GM18517 (cell line): Measurements from ENCODE around the gene ROR1.

ENCODE experiments used
- ATAC-seq: cut with Tn5 transposase; IDR thresholded peaks from one replicate; pipeline ENCODE4 v1.9.1; 2021; ENCODE audit warnings: mild to moderate bottlenecking, moderate library complexity; ENCODE audit not compliant: unreplicated experiment

Gene ROR1

DNA sequence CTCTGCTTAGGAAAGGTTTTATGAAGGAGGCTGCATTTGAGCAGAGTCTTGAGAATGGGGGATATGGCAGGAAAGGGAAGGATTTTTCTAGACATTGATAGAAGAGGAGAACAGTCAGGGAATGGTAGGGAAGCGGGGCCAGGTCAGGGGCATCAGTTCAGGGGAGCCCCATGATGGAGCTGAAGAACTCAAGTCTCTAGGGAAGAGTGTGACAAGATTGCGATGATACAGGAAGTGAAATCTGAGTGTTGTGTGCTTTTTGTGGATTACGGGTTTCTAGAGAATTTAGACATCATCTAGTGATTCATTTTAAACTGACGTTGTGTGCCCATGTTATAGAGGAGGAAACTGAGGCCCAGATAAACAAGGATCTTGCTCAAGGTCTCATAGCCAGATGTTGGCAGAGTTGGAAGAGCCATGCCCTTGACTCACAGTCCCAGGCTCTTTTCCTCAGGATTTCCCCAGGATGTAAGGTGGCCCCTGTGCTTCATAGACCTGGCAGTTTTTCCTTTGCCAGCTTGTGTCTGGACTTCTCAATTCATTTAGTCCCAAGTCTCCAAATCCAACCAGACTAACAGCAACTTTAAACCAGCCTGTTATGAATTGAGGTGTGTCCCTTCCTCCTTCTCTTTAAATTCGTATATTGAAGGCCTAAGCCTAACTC is 130.3 kb downstream of the ROR1 start:
- no peak for ATAC-seq

DNA sequence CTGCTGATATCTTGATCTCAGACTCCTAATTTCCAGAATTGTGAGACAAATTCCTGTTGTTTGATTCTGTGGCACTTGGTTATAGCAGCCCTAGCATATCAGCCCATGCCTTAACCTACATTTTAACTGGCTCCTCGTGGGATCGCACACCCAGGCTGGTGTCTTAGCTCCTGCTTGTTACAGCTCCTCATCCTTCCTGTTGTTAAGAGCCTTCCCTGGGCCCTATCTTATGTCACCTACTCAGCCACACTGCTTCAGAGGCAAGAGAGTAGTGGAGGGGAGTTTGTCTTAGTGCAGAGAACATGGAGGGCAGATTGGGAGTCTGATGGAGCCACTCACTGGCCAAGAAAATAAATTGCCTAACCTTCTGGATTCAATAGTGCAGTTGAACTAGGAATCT is 131.0 kb downstream of the ROR1 start:
- ATAC-seq = no peak

DNA sequence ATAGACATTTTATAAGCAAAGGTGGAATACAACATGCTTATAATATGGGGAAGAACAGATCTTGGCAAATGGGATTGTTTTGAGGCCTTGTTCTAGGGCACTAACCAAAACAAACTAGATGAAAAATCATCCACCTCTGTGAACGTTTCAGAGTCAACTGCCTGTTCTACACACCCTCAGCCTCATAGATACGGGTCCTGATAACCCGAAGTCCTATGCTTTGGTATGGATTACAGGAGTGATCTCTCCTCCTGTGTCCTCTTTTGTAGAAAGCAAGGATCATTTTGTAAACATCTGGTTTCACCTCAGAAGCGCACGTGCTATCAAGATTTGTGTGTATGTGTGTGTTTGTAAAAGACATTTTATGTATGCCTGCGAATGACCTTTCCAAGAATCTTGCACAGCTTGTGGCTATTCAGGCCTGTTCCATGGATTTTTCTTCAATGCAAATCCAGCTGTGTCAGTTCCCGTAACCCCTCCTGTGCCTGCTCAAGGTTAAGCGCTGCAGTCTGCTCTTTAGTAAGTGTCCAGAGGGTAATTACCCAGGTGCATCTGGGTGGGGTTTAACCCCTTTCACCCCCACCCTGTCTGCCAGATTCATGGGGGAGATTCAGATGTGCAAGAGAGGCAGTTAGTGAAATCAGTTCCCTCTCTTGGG is 132.4 kb downstream of the ROR1 start:
- ATAC-seq = no peak

DNA sequence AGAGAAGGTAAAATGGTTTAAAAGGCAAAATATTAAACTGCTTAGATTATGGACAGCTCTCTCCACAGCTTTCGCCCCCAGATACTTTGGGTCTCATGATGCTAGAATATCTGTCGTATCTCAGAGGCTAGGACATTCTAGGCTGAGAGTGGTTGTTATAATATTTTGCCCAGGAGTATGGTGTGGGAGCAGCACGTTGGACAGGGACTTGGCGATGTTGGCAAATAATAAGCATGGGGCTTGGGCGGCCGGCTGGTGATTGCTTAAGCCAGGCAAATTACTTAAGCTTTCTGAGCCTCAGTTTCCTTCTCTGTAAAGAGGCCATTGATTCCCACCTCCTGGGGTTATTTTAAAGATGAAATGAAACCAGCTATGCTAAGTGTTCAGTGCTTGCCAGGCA is 133.2 kb downstream of the ROR1 start:
- no peak for ATAC-seq

DNA sequence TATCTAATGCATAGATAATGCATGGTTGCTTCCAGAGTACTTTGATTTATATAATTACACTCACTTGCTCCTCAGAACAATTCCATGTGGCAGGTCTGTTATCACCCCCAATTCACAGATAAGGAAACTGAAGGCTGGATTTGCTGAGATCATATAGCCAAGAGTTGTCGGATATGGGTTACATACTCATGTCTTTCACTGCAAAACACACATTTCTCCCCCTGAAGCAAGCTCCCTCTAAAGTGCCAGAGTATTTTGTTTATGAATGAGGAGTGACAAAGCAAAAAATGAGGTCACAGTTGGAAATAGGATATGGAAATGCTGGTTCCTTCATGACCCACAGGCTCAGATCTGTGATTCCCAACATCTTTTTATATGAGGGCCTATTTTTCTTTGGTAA is 134.2 kb downstream of the ROR1 start:
- ATAC-seq = no peak

DNA sequence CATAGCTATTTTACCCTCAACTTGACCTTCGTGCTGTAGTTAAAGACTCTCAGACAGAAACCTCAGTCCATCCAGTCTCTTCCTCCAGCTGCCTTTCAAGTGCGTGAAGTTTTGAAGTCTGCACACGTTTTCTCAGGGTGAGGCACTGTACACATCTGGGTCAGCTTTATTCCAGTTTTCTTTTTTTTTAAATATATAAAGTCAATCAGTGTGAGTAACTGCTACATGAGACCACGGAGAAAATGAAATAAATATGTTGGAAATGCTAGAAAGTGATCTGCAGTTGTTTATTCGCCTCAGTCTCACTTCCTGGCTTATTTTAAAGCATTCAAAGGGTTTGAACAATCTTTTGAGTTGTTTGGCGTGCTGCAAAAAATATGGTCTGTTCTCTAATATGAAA is 135.7 kb downstream of the ROR1 start:
- no peak for ATAC-seq

DNA sequence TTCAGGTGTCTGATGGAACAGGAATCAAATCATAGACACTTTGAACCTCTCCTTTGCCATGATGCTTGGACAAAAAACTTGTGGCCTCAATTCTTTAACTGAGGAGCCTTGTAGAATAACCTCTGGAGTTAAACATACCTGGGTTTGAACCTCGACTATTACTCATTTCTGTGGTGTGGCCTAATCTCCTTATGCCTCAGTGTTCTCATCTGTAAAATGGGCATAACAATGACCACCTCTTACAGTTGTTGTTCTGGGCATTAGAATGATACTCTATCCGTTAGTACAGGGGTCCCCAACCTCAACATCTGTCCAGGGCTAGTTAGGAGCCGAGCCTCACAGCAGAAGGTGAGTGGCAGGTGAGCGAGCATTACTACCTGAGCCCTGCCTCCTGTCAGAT is 137.2 kb downstream of the ROR1 start:
- ATAC-seq = no peak

DNA sequence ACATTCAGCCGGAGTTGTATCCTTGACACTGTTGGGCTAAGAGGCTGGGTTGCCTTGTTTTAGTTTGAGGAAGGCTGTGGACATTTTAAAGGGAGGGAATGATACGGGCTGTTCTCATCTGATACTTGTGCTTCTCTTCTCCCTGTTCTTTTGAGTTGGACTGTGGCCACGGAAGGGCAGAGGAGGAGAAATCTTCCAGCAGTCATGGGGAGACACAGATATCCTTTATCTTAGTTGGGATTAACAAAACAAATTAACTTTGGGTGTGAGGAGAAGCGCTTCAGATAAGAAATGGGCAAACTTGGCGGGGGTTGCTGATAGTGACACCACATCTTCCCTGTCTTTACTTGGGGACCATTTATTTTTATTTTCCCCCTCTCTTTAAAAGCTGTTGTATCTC is 138.8 kb downstream of the ROR1 start:
- no peak for ATAC-seq

DNA sequence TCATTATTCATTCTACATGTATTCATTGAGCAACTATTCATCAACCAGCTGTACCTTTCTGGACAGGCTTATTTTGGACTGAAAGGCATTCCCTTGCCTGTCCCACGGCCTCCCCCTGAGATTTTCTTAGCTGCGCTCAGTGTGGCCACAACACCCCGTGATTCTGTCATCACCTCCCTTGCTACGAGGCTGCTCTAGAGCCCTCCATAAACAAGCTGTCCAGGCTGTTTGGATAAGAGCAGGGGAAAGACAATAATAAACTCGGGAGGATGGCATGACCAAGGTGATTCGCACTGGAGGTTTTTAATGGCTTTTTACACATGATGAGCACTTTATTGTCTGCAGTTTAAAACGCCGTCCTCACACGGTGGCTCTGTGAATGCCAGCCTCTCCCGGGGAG is 139.7 kb downstream of the ROR1 start:
- ATAC-seq = no peak

DNA sequence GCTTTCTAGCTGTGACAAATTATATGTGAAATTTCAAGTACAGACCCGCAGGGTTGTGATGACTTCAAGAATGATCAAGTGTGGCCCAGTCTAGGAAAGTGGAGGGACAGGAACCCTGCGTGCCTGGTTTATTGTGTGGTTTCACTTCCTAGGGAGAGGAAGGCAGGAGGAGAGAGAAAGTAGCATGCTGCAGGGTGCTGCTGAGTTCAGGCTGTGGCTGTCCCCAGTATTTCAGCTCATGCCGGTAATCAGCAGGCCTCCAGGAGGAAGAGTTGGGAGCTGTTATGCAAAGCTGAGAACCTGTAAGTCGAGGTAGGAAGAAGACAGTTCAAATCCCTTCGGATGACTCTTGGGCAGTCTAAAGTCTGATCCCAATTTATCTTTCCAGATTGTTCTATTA is 140.4 kb downstream of the ROR1 start:
- no peak for ATAC-seq

DNA sequence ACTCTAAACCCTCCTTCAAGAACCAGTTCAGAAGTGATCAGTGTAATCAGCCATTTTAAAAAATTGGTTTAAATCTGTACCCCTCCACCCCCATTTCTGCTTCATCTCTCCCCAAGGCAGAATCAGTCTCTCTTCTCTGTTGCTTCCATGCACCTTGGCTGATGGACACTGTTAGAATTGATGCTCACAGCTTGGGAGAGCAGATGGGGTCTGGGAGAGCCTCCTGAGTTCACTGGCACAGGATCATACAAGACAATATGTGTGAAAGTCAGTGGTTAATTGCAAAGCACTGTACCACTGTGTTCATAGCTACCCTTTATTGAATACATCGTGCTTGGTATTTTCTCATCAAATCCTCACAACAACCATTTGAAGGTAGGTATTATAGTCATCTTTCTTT is 140.9 kb downstream of the ROR1 start:
- ATAC-seq = no peak

DNA sequence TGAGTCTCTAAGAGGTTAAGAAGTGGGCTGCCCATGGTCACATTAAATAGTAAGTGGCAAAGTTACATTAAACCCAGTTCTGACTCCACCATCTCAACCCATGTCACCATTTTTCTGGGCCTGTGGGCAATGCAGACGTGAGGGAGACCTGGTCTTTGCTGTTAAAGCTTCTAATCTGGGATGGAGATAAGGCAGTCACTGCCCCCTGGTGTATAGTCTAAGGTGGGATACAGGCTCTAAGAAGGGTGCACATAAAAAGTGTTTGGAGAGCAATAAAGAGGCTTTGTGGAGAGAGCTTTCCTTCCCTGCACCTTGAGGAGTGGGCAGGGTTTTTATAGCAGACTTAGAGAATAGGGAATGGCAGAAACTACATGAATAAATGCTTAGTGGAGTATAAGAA is 141.3 kb downstream of the ROR1 start:
- ATAC-seq = no peak

DNA sequence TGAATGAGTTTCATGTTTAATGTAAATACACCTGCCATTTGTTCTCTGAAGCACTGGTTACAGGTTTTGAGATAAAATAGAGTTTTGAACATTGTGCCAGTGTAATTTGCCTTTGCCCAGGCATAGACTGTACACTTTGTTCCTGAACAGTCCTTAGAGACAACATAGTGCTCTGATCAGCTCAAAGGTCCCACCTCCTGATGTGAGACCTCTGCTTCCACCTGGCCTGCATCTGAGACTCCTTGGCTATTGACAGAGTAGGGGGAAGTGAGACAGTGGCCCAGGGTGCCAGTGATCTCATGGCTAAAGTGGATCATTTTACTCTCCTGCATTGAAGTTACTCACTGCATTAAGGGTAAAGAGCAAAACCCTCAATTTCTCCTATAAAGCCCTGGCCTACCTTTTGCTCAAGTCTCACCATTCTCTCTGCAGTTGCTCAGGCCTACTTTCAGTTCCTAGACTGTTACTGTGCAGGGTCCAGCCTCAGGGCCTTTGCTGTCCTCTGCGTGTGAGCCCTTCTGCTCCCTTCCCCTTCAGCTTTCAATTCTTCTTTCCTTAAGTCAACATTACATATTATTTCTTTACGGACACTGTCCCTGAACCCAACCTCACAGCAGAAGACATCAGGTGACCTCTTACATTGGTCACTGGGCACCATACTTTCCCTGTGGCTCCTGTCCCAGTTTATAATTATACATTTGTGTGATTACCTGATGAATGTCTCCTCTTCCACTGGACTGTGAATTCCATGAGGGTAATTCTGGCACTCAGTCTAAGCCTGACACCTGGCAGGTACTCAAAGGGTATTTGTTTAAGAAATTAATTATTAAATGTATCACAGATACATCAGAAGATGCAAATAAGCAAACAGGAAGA is 142.9 kb downstream of the ROR1 start:
- ATAC-seq = no peak

DNA sequence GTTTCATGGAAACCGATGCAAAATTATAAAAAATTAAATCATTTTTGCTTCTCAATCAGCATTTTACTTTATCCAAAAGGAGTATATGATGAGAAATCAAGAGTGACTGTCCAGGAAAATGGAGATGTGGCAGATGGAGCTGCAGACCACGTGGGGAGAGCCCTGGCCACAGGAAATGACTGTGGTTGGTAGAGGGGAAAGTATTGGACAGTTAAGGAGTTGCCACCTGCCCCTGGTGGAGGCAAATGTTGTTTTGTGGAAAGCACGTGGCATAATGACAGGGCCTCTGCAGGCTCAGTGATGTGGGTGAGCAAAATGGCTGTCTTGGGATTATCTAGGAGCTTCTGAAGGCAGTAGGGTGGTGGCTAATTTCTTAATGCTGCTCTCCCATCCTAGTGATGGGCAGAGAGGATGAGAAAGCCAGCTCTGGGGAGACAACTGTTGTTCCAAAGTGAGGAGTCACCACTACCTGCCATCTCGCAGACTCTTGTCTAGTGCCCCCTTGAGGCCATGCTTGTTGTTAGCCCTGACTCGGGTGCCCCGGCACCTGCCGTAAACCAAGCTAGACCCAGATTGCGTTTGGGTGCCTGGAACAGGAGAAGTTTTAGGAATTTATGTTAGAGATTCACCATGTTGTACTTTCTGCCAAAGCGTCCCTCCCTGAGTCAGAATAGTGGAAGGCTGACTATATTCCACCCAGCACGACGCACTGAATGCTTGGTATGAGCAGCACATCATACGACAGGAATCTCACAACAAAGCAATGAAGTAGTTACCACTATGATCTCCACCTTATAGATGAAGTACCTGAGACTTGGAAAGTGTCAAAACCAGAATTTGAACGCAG is 144.0 kb downstream of the ROR1 start:
- no peak for ATAC-seq

DNA sequence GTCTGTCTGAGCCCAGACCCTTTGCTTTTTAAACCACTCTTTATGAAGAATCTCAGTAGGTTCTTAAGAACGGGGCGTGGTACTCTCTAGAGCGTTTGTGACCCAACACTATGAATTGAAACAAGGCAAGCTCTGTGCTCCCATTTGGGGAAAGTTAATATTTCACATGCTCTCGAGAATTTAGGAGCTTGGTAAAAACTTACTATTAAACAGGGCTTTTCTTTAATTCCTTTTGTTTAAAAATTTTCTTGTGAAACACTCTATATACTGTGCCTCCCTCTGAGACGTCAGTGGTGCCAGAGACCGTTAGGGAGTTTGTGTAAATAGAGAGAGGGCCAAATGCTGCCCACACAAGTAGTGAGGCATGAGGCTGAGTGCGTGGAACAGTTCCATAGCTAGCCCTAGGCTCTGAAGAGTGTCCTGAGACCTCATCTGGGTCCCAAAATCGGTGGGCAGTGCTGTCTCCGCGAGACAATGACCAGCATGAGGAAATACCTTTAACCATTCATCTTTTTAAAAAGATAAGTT is 144.7 kb downstream of the ROR1 start:
- no peak for ATAC-seq

DNA sequence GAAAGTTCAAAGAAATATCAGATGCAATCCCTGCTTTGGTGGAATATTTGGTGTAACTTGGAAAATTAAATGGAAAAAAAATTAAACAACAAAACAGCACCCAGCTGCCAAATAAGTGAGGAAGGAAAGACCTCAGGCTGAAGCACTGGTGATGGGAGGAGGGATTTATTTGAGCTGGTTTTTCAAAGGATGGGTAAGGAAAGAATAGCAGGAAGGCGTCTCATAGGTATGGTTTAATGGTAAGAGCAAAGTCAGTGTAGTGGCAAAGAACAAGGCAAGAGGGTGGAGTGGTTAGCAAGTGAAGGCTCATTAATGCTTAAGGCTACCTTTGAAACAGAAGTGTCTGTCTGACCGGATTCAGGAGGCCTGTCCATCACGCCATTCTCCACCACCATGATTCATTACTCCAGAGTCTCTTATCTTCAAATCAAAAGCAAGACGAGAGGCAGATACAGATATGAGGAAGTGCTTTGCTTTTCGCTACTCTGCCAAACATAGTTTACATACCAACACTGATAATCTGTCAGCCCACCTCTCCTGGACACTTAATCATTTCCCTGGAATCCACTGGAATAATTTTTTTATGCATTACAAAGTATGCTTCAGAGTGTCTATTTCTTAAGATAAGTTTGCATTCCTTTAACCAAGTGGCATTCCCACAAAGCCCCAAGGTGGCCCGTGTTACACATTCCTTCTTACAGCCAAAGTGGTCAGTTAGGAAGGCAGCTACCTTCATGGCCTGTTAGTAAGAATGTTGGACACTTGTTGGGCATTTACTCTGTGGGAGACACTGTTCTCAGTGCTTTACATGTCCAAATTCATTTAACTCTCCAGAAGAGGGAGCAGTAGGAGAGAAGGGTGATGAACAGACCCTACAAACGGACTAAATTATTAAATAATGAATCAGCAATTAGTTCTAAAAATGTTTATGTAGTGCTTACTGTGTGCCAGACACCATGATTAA is 146.6 kb downstream of the ROR1 start:
- no peak for ATAC-seq

DNA sequence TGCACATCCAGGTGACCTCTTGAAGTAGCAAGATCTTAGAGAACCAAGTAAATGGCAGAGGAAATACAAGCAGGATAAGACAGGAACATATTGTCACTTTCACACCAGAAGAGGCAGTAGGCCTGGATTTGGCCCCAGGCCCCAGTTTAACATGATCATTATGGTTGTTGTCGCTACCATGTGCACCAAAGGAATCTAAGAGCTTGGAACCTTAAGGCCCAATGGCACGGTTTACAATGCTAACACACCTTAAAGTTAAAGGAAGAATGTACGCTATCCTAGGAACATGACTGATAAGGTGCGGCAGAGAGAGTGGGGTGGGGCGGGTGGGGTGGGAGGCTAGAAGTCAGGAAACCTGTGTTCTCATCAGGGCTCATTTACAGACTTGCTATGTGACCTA is 147.5 kb downstream of the ROR1 start:
- ATAC-seq = no peak

DNA sequence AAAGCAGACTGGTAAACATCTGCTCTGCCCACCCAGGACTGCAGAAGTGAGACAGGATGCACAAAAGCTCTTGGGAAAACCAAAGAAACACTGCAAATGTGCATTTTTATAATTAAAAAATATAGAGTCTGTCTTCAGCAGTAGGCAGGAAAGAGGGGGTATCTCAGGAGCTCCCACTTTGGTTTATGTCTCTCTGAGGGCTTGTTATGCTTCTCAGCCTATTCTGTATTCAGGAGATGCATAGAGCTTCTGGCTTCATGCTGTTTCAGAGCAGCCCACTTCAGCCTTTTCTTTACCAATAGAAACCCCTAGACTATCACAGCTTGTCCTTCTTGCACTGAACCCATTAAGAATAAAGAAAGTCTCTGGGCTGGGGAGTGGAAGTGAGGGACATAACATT is 148.0 kb downstream of the ROR1 start:
- ATAC-seq = no peak

DNA sequence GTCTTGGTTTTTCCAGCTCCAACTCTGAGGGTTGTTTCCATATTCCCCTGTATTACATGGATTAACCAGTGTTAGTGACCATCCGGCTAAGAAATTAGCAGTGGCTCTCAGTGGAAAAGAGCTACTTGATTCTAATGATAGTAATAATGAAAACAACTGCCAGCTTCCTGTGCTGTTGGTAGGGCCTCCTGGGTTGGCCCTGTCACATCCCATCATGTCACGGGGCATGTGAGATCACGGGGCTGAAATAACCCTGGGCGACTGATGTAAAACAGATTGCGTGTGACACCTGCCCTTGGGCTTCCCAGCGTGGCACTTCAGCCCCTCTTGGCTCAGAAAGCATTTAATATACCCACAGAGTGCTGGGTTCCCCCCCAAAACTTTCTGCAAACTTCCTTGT is 149.0 kb downstream of the ROR1 start:
- no peak for ATAC-seq

DNA sequence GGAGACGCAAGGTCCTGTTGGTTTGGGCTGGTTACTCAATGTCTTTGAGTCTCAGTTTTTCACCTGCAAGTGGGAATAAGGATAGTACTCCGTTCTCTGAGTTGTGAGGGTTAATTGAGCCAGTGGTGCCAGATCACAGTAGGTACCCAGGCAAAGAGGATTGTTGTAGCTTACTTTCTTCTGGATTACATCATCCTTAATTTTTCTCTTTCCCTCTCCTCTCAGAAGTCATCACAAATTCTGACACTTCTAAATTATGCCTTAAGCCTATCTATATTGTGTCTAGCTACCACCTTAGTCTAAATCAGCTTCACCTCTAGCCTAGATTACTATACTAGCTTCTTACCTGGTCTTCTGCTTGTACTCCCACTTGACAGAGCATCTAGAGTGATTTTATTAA is 149.5 kb downstream of the ROR1 start:
- ATAC-seq = no peak
